AG04449 (cell line): Measurements from ENCODE around the gene MYO1A.

ENCODE experiments used
- CTCF ChIA-PET: fragments of 350-600 bp; formaldehyde crosslinking; extraction: SDS; loops from one replicate; lab custom pipeline; 2021; ENCODE audit warnings: antibody characterized with exemption; lab: Yijun Ruan, JAX
- POLR2A ChIA-PET: fragments of 400-600, 350-600 bp; formaldehyde crosslinking; extraction: SDS; loops from one replicate; lab custom pipeline; 2020; ENCODE audit warnings: antibody characterized with exemption, inconsistent platforms; lab: Yijun Ruan, JAX
- DNase-seq: peaks from one replicate; pipeline ENCODE4 v3.0.0-alpha.2; 2010; ENCODE audit warnings: low read depth, low spot score
- H3K4me3 ChIP-seq: 2 replicates; pipeline ENCODE4 v1.5.1; 2011; ENCODE audit warnings: low read depth, mild to moderate bottlenecking, control low read depth, low read length
- TF ChIP-seq, protein P1 (sequence below): IDR thresholded peaks from one replicate; pipeline ENCODE4 v1.5.1; 2011; ENCODE audit warnings: mild to moderate bottlenecking, moderate library complexity, low read length, control low read depth, inconsistent platforms; ENCODE audit not compliant: insufficient read depth; ENCODE audit errors: missing control alignments

MYO1A gene

DNA sequence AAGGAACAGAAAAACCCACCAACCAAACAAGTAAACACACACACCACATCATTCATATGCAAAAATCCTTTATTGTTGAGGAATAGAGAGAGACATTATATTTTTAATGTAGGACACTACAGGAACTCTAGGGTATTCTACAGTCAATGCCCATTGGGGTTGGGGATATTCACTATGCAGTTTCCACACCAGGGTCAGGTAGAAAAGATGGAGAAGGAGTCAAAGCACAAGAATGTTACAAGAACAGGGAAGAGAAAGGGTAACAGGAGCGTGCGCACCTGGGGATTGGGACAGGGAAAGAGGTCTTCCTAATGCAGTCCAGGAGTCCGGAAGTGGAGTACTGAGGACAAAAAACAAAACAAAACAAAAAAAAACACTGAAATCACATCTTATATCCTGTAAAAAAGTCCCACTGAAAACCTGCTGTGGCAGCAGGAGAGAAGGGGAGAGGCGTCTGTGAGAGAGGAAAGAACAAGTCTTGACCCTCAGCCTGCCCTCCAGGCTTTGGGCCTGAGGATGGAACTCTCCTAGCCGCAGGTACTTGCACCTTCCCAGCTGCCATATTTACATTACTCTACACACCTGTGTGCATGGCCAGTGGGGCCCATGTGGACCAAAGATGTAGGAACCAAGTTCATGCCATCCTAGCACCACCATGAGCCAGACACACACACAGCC is 39.8 kb downstream of the MYO1A start:
- DNase-seq: no peak
- CTCF ChIA-PET: interaction anchor here (1.3 to 19.3 kb wide), 8 partner anchors 9 to 251 kb away, joined by 3 to 500 read pairs (median 9); partner anchors contain the start of genes HSD17B6, MYO1A and PRIM1
- TF ChIP-seq, protein P1, sequence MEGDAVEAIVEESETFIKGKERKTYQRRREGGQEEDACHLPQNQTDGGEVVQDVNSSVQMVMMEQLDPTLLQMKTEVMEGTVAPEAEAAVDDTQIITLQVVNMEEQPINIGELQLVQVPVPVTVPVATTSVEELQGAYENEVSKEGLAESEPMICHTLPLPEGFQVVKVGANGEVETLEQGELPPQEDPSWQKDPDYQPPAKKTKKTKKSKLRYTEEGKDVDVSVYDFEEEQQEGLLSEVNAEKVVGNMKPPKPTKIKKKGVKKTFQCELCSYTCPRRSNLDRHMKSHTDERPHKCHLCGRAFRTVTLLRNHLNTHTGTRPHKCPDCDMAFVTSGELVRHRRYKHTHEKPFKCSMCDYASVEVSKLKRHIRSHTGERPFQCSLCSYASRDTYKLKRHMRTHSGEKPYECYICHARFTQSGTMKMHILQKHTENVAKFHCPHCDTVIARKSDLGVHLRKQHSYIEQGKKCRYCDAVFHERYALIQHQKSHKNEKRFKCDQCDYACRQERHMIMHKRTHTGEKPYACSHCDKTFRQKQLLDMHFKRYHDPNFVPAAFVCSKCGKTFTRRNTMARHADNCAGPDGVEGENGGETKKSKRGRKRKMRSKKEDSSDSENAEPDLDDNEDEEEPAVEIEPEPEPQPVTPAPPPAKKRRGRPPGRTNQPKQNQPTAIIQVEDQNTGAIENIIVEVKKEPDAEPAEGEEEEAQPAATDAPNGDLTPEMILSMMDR: no peak
- POLR2A ChIA-PET: no interaction called here
- H3K4me3 ChIP-seq: no peak overlapping the region

DNA sequence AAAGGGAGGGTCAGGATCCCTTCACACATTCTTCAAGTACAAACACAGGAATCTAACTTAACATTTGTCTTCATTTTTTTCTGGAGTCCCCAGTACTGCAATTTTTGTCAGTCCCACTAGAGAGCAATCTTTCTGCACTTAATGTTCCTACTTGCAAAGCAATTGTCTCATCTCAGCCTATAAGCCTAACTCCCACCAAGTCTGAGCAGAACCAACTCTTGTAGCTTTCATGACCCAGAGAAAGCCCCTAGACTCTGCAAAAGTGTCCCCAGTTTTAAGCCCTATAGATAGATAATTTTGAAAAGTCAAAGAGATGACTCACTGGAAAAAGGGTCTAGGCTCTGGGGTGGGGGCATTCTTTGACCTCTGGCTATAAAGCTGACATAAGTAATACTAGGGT is 41.8 kb downstream of the MYO1A start:
- POLR2A ChIA-PET: no interaction called here
- no peak for DNase-seq

DNA sequence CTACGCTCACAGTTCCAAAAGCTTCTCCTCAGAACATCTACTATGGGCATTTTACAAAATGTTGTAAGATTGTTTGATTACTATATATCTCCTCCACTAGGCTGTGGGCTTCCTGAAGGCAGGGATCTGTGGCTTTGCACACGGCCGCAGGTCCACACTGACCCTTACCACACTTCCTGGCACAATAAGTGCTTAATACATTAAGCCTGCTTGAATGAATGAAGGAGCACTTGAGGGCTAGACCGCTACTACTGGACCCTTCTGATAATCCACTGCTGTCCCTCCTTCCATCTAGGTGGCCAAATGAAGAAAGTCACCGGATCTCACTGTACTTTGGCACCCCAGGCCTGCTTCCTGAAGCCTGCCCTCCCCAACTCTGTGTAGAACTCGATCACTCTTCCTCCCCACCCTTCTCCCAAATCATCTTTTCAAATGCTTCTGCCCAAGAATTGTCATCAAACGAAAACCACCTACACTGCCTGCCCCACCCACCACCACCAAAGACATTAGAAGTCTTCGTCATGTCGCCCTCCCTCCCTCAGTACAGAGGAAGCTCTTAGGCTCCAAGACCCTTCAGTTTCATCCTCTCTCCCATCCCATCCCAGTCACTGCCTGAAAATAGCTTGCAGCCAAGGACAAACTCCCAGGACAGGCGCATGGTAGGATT is 43.0 kb downstream of the MYO1A start:
- TF ChIP-seq, protein P1: no peak
- peak overlapping the region; percentile 52 for H3K4me3 ChIP-seq
- ChIA-PET CTCF (interaction anchor here (0.7 to 19.3 kb wide), 16 partner anchors 12 to 248 kb away, joined by 3 to 500 read pairs (median 8); partner anchors contain the start of genes HSD17B6, MYO1A, PRIM1 and STAT6), POLR2A (no interaction called here)
- no peak for DNase-seq

More for the DNA sequence above, 41.8 kb downstream of the MYO1A start:
- CTCF ChIA-PET: interaction anchor here (0.7 to 19.3 kb wide), 18 partner anchors 9 to 249 kb away, joined by 3 to 500 read pairs (median 4); partner anchors contain the start of genes HSD17B6, MYO1A, PRIM1 and STAT6
- TF ChIP-seq, protein P1: peak; percentile 47
- H3K4me3 ChIP-seq: no peak overlapping the region

DNA sequence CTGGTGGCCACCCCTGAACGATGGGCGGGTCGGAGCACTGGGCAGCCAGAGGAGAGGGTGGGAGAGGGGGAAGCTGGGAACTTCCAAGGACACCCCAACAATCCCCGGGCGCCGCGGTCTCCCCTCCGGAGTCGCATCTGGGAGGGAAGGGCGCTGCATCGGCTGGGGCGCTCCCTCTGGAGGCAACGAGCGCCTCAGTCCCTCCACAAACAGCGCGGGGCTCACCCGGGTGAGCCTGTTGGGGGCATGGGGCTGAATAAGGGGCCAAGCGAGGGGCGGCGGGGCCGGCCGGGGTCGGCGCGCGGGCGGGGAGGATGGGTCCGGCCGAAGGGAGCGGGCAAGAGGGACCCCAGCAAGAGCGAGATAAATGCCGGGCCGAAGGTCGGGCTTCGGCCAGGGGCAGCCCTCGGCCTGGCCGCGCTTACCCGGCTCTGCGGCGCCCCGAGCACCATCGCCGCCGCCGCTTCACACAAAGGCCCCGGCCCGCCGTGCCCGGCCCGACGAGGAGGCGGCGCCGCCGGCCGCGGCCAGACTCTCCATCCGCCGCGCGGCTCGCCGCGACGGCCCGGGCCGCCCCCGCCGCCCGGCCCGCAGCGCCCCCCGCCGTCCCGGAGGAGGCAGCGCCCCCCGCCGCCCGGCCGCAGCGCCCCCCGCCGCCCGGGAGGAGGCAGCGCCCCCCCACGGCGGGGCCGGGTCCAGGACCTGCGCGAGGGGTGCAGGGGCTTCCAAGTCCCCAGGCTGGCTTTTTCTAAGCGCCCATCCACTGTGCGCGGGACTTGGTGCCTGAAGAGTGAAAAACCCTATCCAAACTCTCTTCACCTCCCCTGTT is 43.7 kb downstream of the MYO1A start, which contains the start of gene ZBTB39:
TSS of gene ZBTB39 (minus strand) at position 567 of the 829 bp plus-strand sequence. CDS start 1,629 bp downstream, outside the sequence.
- TF ChIP-seq, protein P1: peak; percentile 64
- DNase-seq: no peak
- CTCF ChIA-PET: interaction anchor here (0.9 to 19.3 kb wide), 24 partner anchors 10 to 371 kb away, joined by 3 to 500 read pairs (median 6); partner anchors contain the start of genes HSD17B6, MYO1A, PRIM1 and STAT6
- POLR2A ChIA-PET: interaction anchor here (1.1 kb wide), 1 partner anchor 106 kb away, joined by 3 read pairs; no protein-coding TSS in a partner anchor
- H3K4me3 ChIP-seq: peak within 1 kb of the TSS; percentile 78

DNA sequence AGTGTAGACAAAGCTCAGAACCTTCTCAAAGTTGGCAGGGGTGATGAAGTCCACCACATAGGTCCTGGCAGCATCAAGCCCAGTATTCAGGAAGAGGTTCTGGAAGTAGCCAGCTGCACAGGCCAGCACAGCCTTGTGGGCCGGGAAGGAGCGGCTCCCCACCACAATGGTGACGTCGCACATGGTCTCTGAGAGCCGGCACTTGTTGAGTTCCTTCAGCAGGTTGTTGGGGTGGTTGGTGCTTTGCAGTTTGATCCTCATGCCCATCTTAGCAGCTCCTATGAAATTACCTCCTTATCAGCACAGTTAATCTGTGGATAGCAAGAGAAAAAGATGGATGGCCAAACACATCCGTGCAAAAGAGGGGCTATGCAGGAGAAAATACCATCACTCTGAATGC is 45.3 kb downstream of the MYO1A start:
- H3K4me3 ChIP-seq: no peak overlapping the region
- TF ChIP-seq, protein P1: no peak
- POLR2A ChIA-PET: no interaction called here
- DNase-seq: no peak
- CTCF ChIA-PET: interaction anchor here (0.9 to 19.3 kb wide), 21 partner anchors 8 to 426 kb away, joined by 3 to 500 read pairs (median 5); partner anchors contain the start of genes HSD17B6, MYO1A, PRIM1 and STAT6
